COLO668 (cell line): ENCODE results near the gene EVA1C.
"Not testable (repeated sequence)": the region's sequence is repeated elsewhere in the genome, so short reads cannot be mapped to it uniquely, and the experiment has no call there.

Source experiments
- DNase-seq: peaks from one replicate; lab custom pipeline; 2025; ENCODE audit not compliant: unreplicated experiment; lab: John Stamatoyannopoulos, UW

Gene EVA1C

GRCh38 chr21:32484706-32485380 lies 72.3 kb downstream of the EVA1C start:
- DNase-seq, result no peak

DNA sequence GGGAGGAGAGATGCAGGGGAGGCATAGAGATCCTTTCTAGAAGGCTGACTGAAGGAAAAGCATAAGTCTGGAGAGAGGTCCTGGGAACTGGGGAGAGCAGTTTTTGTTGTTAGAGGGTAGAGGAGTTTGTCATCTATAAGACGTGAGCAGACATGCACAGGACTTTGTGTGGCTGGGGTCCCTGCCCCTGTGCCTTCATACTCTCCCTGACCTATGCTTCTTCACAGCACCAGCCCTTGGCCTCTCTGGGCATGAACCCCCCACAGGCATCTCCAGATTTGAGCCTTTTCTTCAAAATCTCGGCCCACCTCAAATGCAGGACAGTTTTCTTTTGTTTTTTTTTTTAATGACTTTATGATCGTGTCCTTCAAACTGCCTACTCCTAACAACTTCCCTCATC lies 79.9 kb downstream of the EVA1C start:
- no peak for DNase-seq

- DNase-seq, result no peak
Measured at GRCh38 chr21:32494934-32495709, 82.6 kb downstream of the EVA1C start.

GRCh38 chr21:32496568-32496967 lies 84.1 kb downstream of the EVA1C start:
- DNase-seq, result no peak

DNA sequence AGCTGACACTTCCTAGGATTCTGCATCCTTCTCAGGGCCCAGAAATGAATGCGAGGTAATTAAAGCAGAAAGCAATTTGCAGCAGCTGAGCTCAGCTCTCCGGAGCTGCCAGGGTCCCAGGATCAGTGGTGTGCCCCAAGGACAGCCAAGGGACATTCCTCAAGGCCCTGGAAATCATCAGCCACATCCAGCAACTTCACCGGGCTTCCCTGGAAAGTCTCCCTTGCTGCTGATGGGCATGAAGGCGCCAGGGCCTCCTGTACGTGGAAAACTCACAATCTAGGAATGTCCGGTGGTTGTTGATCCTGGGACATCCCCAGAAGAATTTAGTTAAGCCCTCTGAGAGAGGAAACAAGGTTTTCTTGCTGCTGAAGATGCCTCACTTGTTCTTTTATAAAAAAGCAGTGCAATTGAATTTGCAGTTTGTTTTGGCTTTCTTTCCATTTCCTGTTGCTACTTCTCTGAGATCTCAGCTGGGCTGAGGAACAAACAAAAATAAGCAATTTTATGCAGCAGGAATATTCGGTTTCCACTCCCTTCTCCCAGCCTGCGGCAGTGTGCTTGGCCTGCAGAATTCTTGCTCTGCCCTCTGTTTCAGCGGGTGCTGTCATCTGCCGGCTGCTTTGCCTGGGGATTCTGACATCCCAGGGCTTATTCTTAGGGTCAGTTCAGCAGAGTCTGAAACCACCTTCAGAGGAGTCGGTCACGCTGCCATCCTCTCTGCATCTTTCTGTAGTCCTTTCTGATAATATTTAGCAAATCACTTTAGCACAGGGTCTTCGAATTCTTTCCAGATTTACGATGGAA lies 86.9 kb downstream of the EVA1C start:
- DNase-seq, result no peak

GRCh38 chr21:32503641-32504040 lies 91.1 kb downstream of the EVA1C start:
- DNase-seq, result not testable (repeated sequence)

DNA sequence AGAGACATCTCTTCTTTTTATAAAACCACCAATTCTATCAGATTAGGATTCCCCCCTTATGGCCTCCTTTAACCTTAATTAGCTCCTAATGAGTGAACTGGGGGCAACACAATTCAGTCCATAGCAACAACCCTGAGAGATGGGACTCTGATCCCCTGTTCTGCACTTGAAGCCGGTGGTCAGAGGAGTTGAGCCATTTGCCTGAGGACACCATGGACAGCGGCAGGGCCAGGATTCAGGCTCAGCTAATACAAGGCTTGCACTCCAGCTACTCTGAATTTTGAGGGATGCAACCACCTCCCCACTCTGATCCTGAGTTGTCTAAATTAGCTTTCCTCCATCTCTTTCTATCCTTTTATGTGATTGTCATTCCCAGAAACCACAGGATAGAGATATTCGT lies 93.3 kb downstream of the EVA1C start:
- not testable (repeated sequence) for DNase-seq

DNA sequence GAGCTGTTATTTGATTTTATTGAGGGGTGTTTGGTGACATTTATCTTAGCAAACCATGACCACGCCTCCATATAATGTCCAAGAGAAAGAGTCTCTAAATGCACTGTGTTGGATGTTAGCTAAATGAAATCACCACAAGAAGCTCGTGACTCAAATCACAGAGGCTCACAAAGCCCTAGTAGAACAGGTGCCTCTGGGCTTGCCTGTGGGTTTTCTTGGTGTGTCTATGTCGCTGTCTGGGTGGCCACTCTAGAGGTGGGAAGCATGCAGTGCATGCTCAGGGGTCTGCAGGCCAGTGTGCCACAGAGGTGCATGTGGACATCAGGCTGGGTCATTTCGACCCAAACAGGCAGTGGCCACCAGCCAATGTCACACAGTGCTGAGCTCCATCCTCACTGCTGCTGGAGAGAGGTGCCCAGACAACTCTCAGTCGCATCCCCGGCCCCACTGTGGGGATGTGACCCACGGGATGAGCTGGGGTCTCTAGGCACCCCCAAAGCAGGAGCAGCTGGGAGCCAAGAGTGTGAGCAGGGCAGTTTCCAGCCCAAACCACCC lies 94.0 kb downstream of the EVA1C start:
- DNase-seq, result not testable (repeated sequence)

DNA sequence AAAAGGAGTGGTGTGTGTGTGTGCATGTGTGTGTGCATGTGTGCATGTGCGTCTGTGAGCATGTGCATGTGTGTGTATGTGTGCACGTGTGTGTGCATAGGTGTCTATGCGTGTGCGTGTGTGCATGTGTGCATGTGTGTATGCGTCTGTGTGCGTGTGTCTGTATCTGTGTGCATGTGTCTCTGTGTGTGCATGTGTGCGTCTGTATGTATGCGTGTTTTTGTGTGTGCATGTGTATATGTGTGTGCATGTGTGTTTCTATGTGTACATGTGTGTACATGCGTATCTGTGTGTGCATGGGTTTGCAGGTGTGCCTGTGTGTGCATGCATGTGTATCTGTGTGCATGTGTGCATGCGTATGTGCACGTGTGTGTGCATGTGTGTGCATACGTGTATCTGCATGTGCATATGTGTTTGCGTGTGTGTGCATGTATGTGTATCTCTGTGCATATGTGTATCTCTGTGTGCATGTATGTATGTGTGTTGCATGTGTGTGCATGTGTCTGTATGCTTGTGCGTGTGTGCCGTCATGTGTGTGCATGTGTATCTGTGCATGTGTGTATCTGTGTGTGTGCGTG lies 94.9 kb downstream of the EVA1C start:
- DNase-seq, result no peak

GRCh38 chr21:32508036-32508435 lies 95.5 kb downstream of the EVA1C start:
- DNase-seq, result not testable (repeated sequence)

GRCh38 chr21:32508558-32508957 lies 96.1 kb downstream of the EVA1C start:
- DNase-seq, result no peak

DNA sequence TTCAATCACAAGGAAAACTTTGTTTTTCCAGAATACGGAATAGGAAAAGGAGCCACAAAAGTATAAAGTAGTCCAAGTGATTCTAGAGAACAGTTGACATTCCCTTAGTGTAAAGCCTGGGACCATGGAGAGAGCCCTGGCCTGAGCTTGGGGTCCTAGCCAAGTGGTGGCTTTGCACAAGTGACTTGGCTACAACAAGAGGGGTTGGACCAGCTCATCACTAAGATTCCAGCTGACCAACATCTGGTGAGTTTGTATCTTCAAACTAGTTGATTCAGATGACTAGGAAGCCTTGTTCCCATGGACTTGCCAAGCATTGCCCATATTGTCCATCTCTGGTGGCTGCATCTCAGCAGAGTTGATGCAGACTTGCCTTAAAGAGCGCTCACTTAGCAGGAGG lies 96.5 kb downstream of the EVA1C start:
- not testable (repeated sequence) for DNase-seq

DNA sequence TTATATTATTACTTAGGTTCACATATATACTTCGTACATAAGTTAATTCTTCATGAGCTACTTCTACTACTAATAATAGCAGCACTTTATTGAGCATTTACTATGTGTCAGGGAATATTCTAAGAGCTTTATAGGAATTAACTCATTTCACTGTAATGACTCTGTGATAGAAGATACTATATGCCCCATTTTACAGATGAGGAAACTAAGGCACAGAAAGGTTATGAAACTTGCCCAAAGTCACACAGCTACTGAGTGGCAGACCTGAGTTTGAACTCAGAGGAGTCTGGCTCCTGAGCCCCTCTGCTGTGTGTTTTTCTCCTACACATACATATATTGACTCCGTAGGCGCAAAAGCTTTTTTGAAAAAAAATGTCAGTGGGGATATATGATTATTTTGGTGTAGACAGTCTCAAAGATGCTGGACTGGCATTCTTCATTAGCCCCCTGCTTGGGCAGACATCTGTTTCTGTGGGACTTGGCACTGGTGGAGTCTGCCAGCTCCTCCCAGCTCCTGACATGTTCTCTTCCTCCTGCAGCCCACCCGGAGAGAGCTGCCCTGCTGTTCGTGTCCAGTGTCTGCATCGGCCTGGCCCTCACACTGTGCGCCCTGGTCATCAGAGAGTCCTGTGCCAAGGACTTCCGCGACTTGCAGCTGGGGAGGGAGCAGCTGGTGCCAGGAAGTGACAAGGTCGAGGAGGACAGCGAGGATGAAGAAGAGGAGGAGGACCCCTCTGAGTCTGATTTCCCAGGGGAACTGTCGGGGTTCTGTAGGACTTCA lies 102.0 kb downstream of the EVA1C start:
- no peak for DNase-seq

DNA sequence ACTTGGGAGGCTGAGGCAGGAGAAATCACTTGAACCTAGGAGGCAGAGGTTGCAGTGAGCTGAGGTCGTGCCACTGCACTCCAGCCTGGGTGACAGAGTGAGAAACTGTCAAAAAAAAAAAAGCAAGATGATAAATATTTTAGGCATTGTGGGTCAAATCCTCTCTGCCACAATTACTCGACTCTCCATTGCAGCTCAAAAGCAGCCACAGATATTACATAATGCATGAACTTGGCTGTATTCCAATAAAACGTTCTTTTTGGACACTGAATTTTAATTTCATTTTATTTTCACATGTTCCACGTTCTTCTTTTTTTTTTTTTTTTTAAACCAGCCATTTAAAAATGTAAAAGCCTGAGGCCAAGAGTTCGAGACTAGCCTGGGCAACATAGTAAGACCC lies 103.4 kb downstream of the EVA1C start:
- DNase-seq, result no peak

DNA sequence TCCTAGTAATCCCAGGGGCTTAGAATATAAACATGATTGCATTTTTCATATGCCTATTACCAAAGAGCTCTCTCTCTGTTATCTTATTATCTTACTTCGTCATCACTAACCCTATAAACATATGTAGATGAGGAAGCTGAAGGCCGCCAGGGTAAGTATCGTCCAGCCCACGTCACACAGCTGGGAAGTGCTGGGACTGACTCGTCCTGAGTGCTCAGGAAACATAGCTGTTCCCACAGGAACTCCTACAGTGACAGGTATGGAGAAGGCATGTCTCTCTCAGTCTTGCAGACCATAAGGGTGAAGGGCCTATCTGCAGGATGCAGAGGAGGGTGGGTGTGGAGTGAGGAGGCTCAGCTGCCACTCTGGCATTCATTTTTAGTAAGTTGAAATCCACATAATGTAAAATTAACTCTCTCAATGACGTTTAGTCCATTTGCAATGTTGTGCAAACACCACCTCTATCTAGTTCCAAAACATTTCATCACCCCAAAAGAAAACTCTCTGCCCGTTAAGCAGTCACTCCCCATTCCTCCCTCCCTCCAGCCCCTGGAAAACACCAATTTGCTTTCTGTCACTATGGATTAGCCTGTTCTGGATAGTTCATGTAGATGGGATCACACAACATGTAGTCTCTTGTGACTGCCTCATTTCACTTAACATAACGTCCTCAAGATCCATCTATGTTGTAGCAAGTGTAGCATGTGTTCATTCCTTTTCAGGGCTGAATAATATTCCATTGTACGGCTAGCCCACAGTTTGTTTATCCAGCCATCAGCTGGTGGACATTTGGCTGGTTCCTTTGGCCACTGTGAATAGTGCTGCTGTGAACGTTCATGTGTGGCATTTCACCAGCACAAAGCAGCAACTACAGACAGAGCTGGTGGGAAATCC lies 104.5 kb downstream of the EVA1C start:
- no peak for DNase-seq

GRCh38 chr21:32519945-32520874 lies 107.7 kb downstream of the EVA1C start:
- DNase-seq, result no peak

- no peak for DNase-seq
Measured at GRCh38 chr21:32520875-32521735, 108.6 kb downstream of the EVA1C start.
